SU-DHL-6 (cell line): ENCODE results near the gene HMHB1.

ENCODE experiments used
- H2AFZ ChIP-seq: fragments of 200-600 bp; sonication (generic); 2 replicates; pipeline ENCODE4 v1.6.1; 2014; ENCODE audit warnings: low read depth, mild to moderate bottlenecking, moderate library complexity, mixed read lengths, antibody characterized with exemption, low read length; ENCODE audit not compliant: severe bottlenecking
- H3F3A ChIP-seq: fragments of 200-600 bp; shearing (Covaris generic); 2 replicates; pipeline ENCODE4 v1.6.0; 2016; ENCODE audit warnings: antibody characterized with exemption, mild to moderate bottlenecking; ENCODE audit not compliant: insufficient read depth
- H3K27ac ChIP-seq: fragments of 200-600 bp; sonication (generic); 2 replicates; pipeline ENCODE4 v1.5.1; 2016; ENCODE audit warnings: low read depth, mild to moderate bottlenecking, low read length, moderate library complexity, mixed read lengths
- H3K27me3 ChIP-seq: fragments of 200-600 bp; sonication (generic), shearing (Covaris generic); 2 replicates; pipeline ENCODE4 v1.6.0; 2014; ENCODE audit warnings: mild to moderate bottlenecking, low read length
- H3K36me3 ChIP-seq: fragments of 200-600 bp; sonication (generic); 2 replicates; pipeline ENCODE4 v1.6.1; 2014; ENCODE audit warnings: mild to moderate bottlenecking, low read length, mixed read lengths
- H3K4me2 ChIP-seq: fragments of 300-600, 200-600 bp; shearing (Covaris generic), sonication (generic); 2 replicates; pipeline ENCODE4 v1.6.0; 2014; ENCODE audit warnings: low read length, low read depth, mild to moderate bottlenecking; ENCODE audit not compliant: poor library complexity, severe bottlenecking
- H3K4me3 ChIP-seq: fragments of 200-600 bp; sonication (generic); 2 replicates; pipeline ENCODE4 v1.5.1; 2014; ENCODE audit warnings: antibody characterized with exemption, low read length, mild to moderate bottlenecking, mixed read lengths; ENCODE audit not compliant: insufficient read depth, poor library complexity, severe bottlenecking
- H3K79me2 ChIP-seq: fragments of 200-600 bp; sonication (generic); 2 replicates; pipeline ENCODE4 v1.6.1; 2014; ENCODE audit warnings: mild to moderate bottlenecking, low read length, moderate library complexity; ENCODE audit not compliant: insufficient read depth
- H3K9ac ChIP-seq: fragments of 200-600 bp; sonication (generic); 2 replicates; pipeline ENCODE4 v1.7.0; 2014; ENCODE audit warnings: mild to moderate bottlenecking, low read length
- H3K9me2 ChIP-seq: fragments of 200-600 bp; sonication (generic); replicated peaks from 2 replicates; pipeline ENCODE4 v1.6.1; 2014; ENCODE audit warnings: low read length; ENCODE audit not compliant: insufficient read depth
- H3K9me3 ChIP-seq: fragments of 200-600 bp; sonication (generic); 2 replicates; pipeline ENCODE4 v1.6.1; 2014; ENCODE audit warnings: low read length, mixed read lengths; ENCODE audit not compliant: insufficient read depth
- H4K20me1 ChIP-seq: fragments of 200-600 bp; sonication (generic); 2 replicates; pipeline ENCODE4 v1.6.1; 2014; ENCODE audit warnings: low read depth, mild to moderate bottlenecking, antibody characterized with exemption, low read length, moderate library complexity, mixed read lengths
- EZH2phosphoT487 ChIP-seq: fragments of 200-600 bp; sonication (generic), shearing (Covaris generic); conservative IDR thresholded peaks from 2 replicates; pipeline ENCODE4 v1.6.1; 2018; ENCODE audit warnings: mild to moderate bottlenecking, antibody characterized with exemption, low read length, moderate library complexity, mixed read lengths
- TF ChIP-seq, protein P1 (sequence below): fragments of 200-600 bp; sonication (generic); IDR thresholded peaks from one replicate; pipeline ENCODE4 v1.5.1; 2017; ENCODE audit warnings: antibody characterized with exemption, mild to moderate bottlenecking, low read length, moderate library complexity; ENCODE audit not compliant: insufficient read depth, poor library complexity, severe bottlenecking

The HMHB1 gene

GRCh38 chr5:143771602-143772001 lies 40.4 kb upstream of the HMHB1 start:
- no peaks in the 10 kb centered on the region for H3K27me3 ChIP-seq
- no peaks in the 10 kb centered on the region for H3K36me3 ChIP-seq
- H3K79me2 ChIP-seq: no peaks in the 10 kb centered on the region
- H4K20me1 ChIP-seq: no peaks in the 10 kb centered on the region
- no peaks in the 10 kb centered on the region for H3K9me3 ChIP-seq
- no peaks in the 10 kb centered on the region for H3F3A ChIP-seq
- H2AFZ ChIP-seq: no peak overlapping the region
- no peak overlapping the region for H3K4me3 ChIP-seq
- no peak overlapping the region for H3K4me2 ChIP-seq
- TF ChIP-seq, protein P1, sequence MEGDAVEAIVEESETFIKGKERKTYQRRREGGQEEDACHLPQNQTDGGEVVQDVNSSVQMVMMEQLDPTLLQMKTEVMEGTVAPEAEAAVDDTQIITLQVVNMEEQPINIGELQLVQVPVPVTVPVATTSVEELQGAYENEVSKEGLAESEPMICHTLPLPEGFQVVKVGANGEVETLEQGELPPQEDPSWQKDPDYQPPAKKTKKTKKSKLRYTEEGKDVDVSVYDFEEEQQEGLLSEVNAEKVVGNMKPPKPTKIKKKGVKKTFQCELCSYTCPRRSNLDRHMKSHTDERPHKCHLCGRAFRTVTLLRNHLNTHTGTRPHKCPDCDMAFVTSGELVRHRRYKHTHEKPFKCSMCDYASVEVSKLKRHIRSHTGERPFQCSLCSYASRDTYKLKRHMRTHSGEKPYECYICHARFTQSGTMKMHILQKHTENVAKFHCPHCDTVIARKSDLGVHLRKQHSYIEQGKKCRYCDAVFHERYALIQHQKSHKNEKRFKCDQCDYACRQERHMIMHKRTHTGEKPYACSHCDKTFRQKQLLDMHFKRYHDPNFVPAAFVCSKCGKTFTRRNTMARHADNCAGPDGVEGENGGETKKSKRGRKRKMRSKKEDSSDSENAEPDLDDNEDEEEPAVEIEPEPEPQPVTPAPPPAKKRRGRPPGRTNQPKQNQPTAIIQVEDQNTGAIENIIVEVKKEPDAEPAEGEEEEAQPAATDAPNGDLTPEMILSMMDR: no peak
- TF ChIP-seq EZH2phosphoT487: no peak
- no peak overlapping the region for H3K27ac ChIP-seq
- H3K9me2 ChIP-seq: no peaks in the 10 kb centered on the region
- no peak overlapping the region for H3K9ac ChIP-seq

DNA sequence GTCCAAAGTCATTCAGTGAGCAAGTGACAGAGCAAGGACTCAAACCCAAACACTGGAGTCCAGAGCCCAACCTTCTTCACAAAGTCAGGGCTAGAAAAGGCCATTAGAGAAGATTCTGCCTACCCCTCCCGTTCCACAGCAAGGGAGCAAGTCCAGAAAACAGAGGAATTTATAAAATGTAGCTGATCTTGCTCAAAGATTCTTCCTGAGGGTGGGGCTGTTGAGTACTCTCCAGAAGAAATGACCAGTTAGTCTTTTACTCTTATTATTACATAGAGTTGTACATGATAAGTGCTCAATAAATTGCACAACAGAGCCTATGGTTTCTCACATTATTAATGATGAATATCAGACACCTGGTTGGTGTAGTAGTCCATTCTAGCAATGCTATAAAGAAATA lies 39.3 kb upstream of the HMHB1 start:
- Histone ChIP-seq H3K79me2 (no peaks in the 10 kb centered on the region), H3K9me2 (no peaks in the 10 kb centered on the region), H3K36me3 (no peaks in the 10 kb centered on the region), H2AFZ (no peak overlapping the region), H3K4me3 (no peak overlapping the region), H3F3A (no peaks in the 10 kb centered on the region), H3K9me3 (no peaks in the 10 kb centered on the region), H3K27ac (no peak overlapping the region), H4K20me1 (no peaks in the 10 kb centered on the region), H3K27me3 (no peaks in the 10 kb centered on the region), H3K4me2 (no peak overlapping the region), H3K9ac (no peak overlapping the region)
- TF ChIP-seq, protein P1: no peak
- no peak for TF ChIP-seq EZH2phosphoT487

GRCh38 chr5:143775258-143775657 lies 36.7 kb upstream of the HMHB1 start:
- Histone ChIP-seq H3K9ac (no peak overlapping the region), H4K20me1 (no peaks in the 10 kb centered on the region), H3K79me2 (no peaks in the 10 kb centered on the region), H2AFZ (no peak overlapping the region), H3K4me2 (no peak overlapping the region), H3K36me3 (no peaks in the 10 kb centered on the region), H3K4me3 (no peak overlapping the region), H3K27ac (no peak overlapping the region), H3K9me2 (no peaks in the 10 kb centered on the region), H3K27me3 (no peaks in the 10 kb centered on the region), H3K9me3 (no peaks in the 10 kb centered on the region), H3F3A (no peaks in the 10 kb centered on the region)
- TF ChIP-seq, protein P1: no peak
- TF ChIP-seq EZH2phosphoT487: no peak
